H1 (cell line): ENCODE measurements around the gene ELFN1. TPM values are rescaled to one million over a fixed set of nuclear protein-coding genes. Genes with fewer than 3 reads are reported as not detected.

Source experiments
- CTCF ChIA-PET: fragments of 300-600 bp; sonication (Branson Sonifier 250); formaldehyde crosslinking; loops from one replicate; lab custom pipeline; 2021; ENCODE audit not compliant: partially characterized antibody; lab: Charles Lee
- POLR2A ChIA-PET: fragments of 300-600 bp; sonication (Branson Sonifier 250); formaldehyde crosslinking; loops from one replicate; lab custom pipeline; 2021; ENCODE audit warnings: inconsistent platforms; ENCODE audit not compliant: partially characterized antibody; lab: Charles Lee
- DNase-seq, 2 experiments: peaks; one replicate each; pipeline versions ENCODE4 v3.0.0 to v3.0.0-alpha.2; 2010 to 2022; ENCODE audit warnings: low spot score in 2 of 2, low read depth in 1 of 2, mixed read lengths in 1 of 2
- FAIRE-seq: peaks from 2 replicates; lab custom pipeline; 2011; peaks lifted over from hg19 to GRCh38; lab: Jason Lieb, UNC
- H2AFZ ChIP-seq: 2 replicates; pipeline ENCODE4 v1.8.1; 2012; ENCODE audit warnings: low read length, inconsistent platforms
- H2AK5ac ChIP-seq: 2 replicates; pipeline ENCODE4 v1.6.1; 2013; ENCODE audit warnings: low read depth, low read length
- H2BK120ac ChIP-seq: replicated peaks from 2 replicates; pipeline ENCODE3; 2013; ENCODE audit warnings: low read depth, low read length, inconsistent platforms
- H2BK12ac ChIP-seq: 2 replicates; pipeline ENCODE4 v1.6.1; 2013; ENCODE audit warnings: low read depth, low read length
- H2BK15ac ChIP-seq: 2 replicates; pipeline ENCODE4 v1.6.1; 2013; ENCODE audit warnings: low read length
- H2BK20ac ChIP-seq: 2 replicates; pipeline ENCODE4 v1.6.1; 2013; ENCODE audit warnings: low read length
- H2BK5ac ChIP-seq: 2 replicates; pipeline ENCODE4 v1.6.1; 2013; ENCODE audit warnings: low read depth, low read length
- H3K14ac ChIP-seq: 2 replicates; pipeline ENCODE4 v1.6.1; 2013; ENCODE audit warnings: inconsistent platforms; ENCODE audit not compliant: insufficient read length
- H3K18ac ChIP-seq: 2 replicates; pipeline ENCODE4 v1.6.1; 2013; ENCODE audit warnings: low read length; ENCODE audit errors: extremely low read depth
- H3K23ac ChIP-seq: 2 replicates; pipeline ENCODE4 v1.6.1; 2013; ENCODE audit warnings: inconsistent platforms; ENCODE audit not compliant: insufficient read length
- H3K23me2 ChIP-seq: 2 replicates; pipeline ENCODE4 v1.6.1; 2013; ENCODE audit warnings: low read depth, low read length
- H3K27ac ChIP-seq: 2 replicates; pipeline ENCODE4 v1.6.1; 2011; ENCODE audit warnings: low read depth, low read length, inconsistent platforms
- H3K27me3 ChIP-seq, 4 experiments: replicated peaks in 1 of 4; 1 replicate in 1 of 4; 2 replicates in 3 of 4; pipeline versions ENCODE4 v1.6.1 to v1.8.1; 2011 to 2013; ENCODE audit warnings: low read length in 3 of 4, mild to moderate bottlenecking in 3 of 4, inconsistent platforms in 2 of 4, mixed read lengths in 2 of 4, moderate library complexity in 1 of 4; ENCODE audit not compliant: control insufficient read depth in 3 of 4, insufficient read depth in 3 of 4; ENCODE audit errors: extremely low read depth in 1 of 4
- H3K36me3 ChIP-seq, 4 experiments: 2 replicates each; pipeline versions ENCODE4 v1.6.1 to v1.8.1; 2011 to 2013; ENCODE audit warnings: mild to moderate bottlenecking in 4 of 4, low read length in 3 of 4, moderate library complexity in 2 of 4, control low read depth in 1 of 4, inconsistent platforms in 1 of 4; ENCODE audit not compliant: insufficient read depth in 4 of 4, control insufficient read depth in 2 of 4
- H3K4ac ChIP-seq: replicated peaks from 2 replicates; pipeline ENCODE3; 2013; ENCODE audit warnings: low read length, low read depth, mixed read lengths, inconsistent platforms; ENCODE audit not compliant: insufficient read length
- H3K4me1 ChIP-seq, 4 experiments: replicated peaks in 1 of 4; 1 replicate in 1 of 4; 2 replicates in 3 of 4; pipeline versions ENCODE4 v1.6.1 to v1.8.1; 2011 to 2013; ENCODE audit warnings: low read length in 3 of 4, inconsistent platforms in 2 of 4, mixed read lengths in 1 of 4; ENCODE audit not compliant: insufficient read depth in 4 of 4, control insufficient read depth in 3 of 4
- H3K4me2 ChIP-seq, 2 experiments: 2 replicates each; pipeline versions ENCODE4 v1.6.1 to v1.8.1; 2011 to 2013; ENCODE audit warnings: low read depth in 2 of 2, low read length in 2 of 2, control low read depth in 1 of 2, inconsistent platforms in 1 of 2, mild to moderate bottlenecking in 1 of 2; ENCODE audit not compliant: insufficient read depth in 1 of 2
- H3K4me3 ChIP-seq, 4 experiments: fragments of 200-600, 300-600 bp in 1 of 4; sonication (generic), shearing (Covaris generic), sonication (Bioruptor Twin) in 1 of 4; 2 replicates each; pipeline versions ENCODE4 v1.5.1 to v1.8.1; 2011 to 2016; ENCODE audit warnings: low read length in 4 of 4, low read depth in 3 of 4, control low read depth in 2 of 4, inconsistent platforms in 2 of 4, mild to moderate bottlenecking in 2 of 4, mixed read lengths in 1 of 4, moderate library complexity in 1 of 4; ENCODE audit not compliant: insufficient read depth in 2 of 4; ENCODE audit errors: extremely low read depth in 1 of 4
- H3K56ac ChIP-seq: replicated peaks from 2 replicates; pipeline ENCODE3; 2013; ENCODE audit warnings: low read depth, mild to moderate bottlenecking, mixed read lengths, low read length, inconsistent platforms; ENCODE audit not compliant: insufficient read length
- H3K79me1 ChIP-seq: 2 replicates; pipeline ENCODE4 v1.6.1; 2013; ENCODE audit warnings: low read depth, low read length, control low read depth
- H3K79me2 ChIP-seq, 2 experiments: 2 replicates each; pipeline versions ENCODE4 v1.6.1 to v1.8.1; 2012 to 2013; ENCODE audit warnings: low read length in 2 of 2, mild to moderate bottlenecking in 2 of 2, inconsistent platforms in 1 of 2; ENCODE audit not compliant: insufficient read depth in 2 of 2, control insufficient read depth in 1 of 2
- H3K9ac ChIP-seq, 4 experiments: replicated peaks in 1 of 4; 1 replicate in 1 of 4; 2 replicates in 3 of 4; pipeline versions ENCODE4 v1.6.1 to v1.8.1; 2011 to 2013; ENCODE audit warnings: low read depth in 3 of 4, low read length in 3 of 4, control low read depth in 2 of 4, mild to moderate bottlenecking in 2 of 4, moderate library complexity in 2 of 4, inconsistent platforms in 1 of 4; ENCODE audit errors: extremely low read depth in 1 of 4
- H3K9me3 ChIP-seq, 2 experiments: 2 replicates each; pipeline versions ENCODE4 v1.6.1 to v1.8.1; 2012 to 2013; ENCODE audit warnings: mild to moderate bottlenecking in 2 of 2, moderate library complexity in 2 of 2, control low read depth in 1 of 2, inconsistent platforms in 1 of 2, low read depth in 1 of 2, low read length in 1 of 2, mixed read lengths in 1 of 2; ENCODE audit not compliant: insufficient read depth in 2 of 2
- H4K20me1 ChIP-seq, 2 experiments: replicated peaks in 1 of 2; 2 replicates each; pipeline versions ENCODE3 to v1.8.1; 2011 to 2013; ENCODE audit warnings: inconsistent platforms in 2 of 2, low read length in 2 of 2, mild to moderate bottlenecking in 1 of 2; ENCODE audit not compliant: insufficient read depth in 2 of 2, control insufficient read depth in 1 of 2
- H4K5ac ChIP-seq: 2 replicates; pipeline ENCODE4 v1.6.1; 2013; ENCODE audit warnings: low read length, low read depth, mixed read lengths, inconsistent platforms; ENCODE audit not compliant: insufficient read length
- H4K8ac ChIP-seq: 2 replicates; pipeline ENCODE4 v1.8.0; 2013; ENCODE audit warnings: mild to moderate bottlenecking, moderate library complexity, low read length, inconsistent platforms; ENCODE audit not compliant: insufficient read depth; ENCODE audit errors: extremely low read depth
- H4K91ac ChIP-seq: replicated peaks from 2 replicates; pipeline ENCODE3; 2013; ENCODE audit warnings: low read length, mixed read lengths, inconsistent platforms; ENCODE audit not compliant: insufficient read length
- RNF2 ChIP-seq: fragments of 200-900, 300-1000 bp; sonication (generic); IDR thresholded peaks from 2 replicates; pipeline ENCODE4 v1.7.1; 2016; ENCODE audit warnings: borderline replicate concordance, low read depth, mild to moderate bottlenecking, antibody characterized with exemption, low read length; ENCODE audit not compliant: poor library complexity, severe bottlenecking; ENCODE audit errors: missing control alignments
- WGBS, 2 experiments: shearing (Covaris generic) in 1 of 2; methylation state at CpG; one replicate each; pipeline versions ENCODE4 v1.1.6 to v1.1.7; 2013 to 2015; ENCODE audit warnings: low lambda C conversion rate in 2 of 2, mixed read lengths in 2 of 2, inconsistent platforms in 1 of 2, low coverage in 1 of 2, missing lambda C conversion rate in 1 of 2; ENCODE audit not compliant: insufficient replicate concordance in 2 of 2, insufficient coverage in 1 of 2, insufficient read length in 1 of 2; ENCODE audit errors: extremely low coverage in 1 of 2, missing lambda C conversion rate in 1 of 2; 5-methylcytosine and 5-hydroxymethylcytosine counted together
- polyA plus RNA-seq, 7 experiments: library from polyadenylated mRNA; depleted of rRNA in 3 of 7; stranded (reverse) in 5 of 7; unstranded in 2 of 7; fragments of >200 nt in 5 of 7; fragments of 200-250 nt in 2 of 7; gene quantifications; 1 replicate in 5 of 7; 2 replicates in 1 of 7; 4 replicates in 1 of 7; pipeline versions ENCODE4 v1.2.1 to v1.2.3, GENCODE V29; 2011 to 2013; ENCODE audit warnings: missing spikeins in 2 of 7, mixed read lengths in 2 of 7
- total RNA-seq: library from RNA; stranded (reverse); fragmentation: NEBNext Ultra II Directional; extraction: Animal tissue kit (Norgen Biotek cat#: 25700); gene quantifications from 2 replicates; pipeline ENCODE4 v1.2.1, GENCODE V29; 2021

ELFN1 gene
- total and polyA plus RNA-seq, 2 of the 8 experiments (the other 6 are each of a cell fraction or from before 2014, with no cell fraction given) = 2.0 to 4.5 TPM

DNA sequence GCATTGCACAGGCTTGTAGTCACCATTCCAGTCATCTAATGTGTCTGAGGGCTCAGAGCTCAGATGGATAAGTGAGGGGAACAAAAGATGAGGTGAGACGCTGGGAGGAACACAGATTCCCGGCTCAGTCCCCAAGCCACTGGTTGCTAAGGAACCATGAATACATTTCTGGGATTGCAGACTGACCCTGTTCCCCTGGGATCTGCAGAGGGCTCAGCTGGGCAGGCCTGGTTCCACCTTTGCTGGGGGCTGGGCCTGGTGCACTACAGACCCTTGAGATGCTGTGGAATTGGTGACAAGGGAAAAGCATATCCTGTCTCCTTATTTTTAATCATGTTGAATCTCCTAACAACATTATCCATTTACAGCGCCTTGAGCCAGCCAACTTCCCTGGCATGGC is 19.2 kb downstream of the ELFN1 start:
- H2BK12ac ChIP-seq = no peak overlapping the region
- H3K4me3 ChIP-seq = no peak overlapping the region
- POLR2A ChIA-PET = no interaction called here
- TF ChIP-seq RNF2 = no peak
- H3K4me1 ChIP-seq = peaks cover 0 to 6% (median 5%) of the 10 kb centered on the region in 4 experiments; a peak in 6 of 7 replicates
- no peak for FAIRE-seq
- no peak overlapping the region for H2AK5ac ChIP-seq
- no peak overlapping the region for H3K27ac ChIP-seq
- no peak overlapping the region for H4K8ac ChIP-seq
- no peak overlapping the region for H4K91ac ChIP-seq
- no peak overlapping the region for H3K9ac ChIP-seq
- H3K14ac ChIP-seq = no peak overlapping the region
- peaks cover 0 to 11% of the 10 kb centered on the region in 2 experiments for H4K20me1 ChIP-seq
- 77% methylated on average over 3 of the region's 3 CpGs; no CpG with 5 or more reads in 1 of the 2 experiments for WGBS, 2 experiments
- H3K23me2 ChIP-seq = peaks cover 10% of the 10 kb centered on the region; the same call in 1 of the 2 replicates
- no peaks in the 10 kb centered on the region for H3K79me1 ChIP-seq
- H3K4me2 ChIP-seq = no peak overlapping the region
- no peaks in the 10 kb centered on the region for H3K79me2 ChIP-seq
- DNase-seq = no peak
- H3K36me3 ChIP-seq = no peaks in the 10 kb centered on the region
- H3K27me3 ChIP-seq = no peaks in the 10 kb centered on the region; a peak in 1 of 7 replicates
- H2BK5ac ChIP-seq = no peak overlapping the region
- no peak overlapping the region for H2BK15ac ChIP-seq
- H4K5ac ChIP-seq = no peak overlapping the region
- CTCF ChIA-PET = no interaction called here
- H3K18ac ChIP-seq = no peak overlapping the region
- H3K4ac ChIP-seq = no peak overlapping the region
- H2BK20ac ChIP-seq = no peak overlapping the region
- peaks cover 5% of the 10 kb centered on the region in 2 experiments; a peak in 2 of 4 replicates for H3K9me3 ChIP-seq
- no peak overlapping the region for H3K23ac ChIP-seq
- no peak overlapping the region for H2BK120ac ChIP-seq
- H2AFZ ChIP-seq = no peak overlapping the region
- H3K56ac ChIP-seq = no peak overlapping the region
